Testis (tissue), 2 donors: ENCODE measurements around the gene GALE.

Experiments
- CTCF ChIP-seq, 3 experiments: fragments of 450-650 bp in 2 of 3; fragments of 200-600 bp in 1 of 3; sonication (generic) in 1 of 3; IDR thresholded peaks; one replicate each; pipeline ENCODE4 v1.5.1; 2016 to 2019; ENCODE audit warnings: antibody characterized with exemption in 3 of 3, mild to moderate bottlenecking in 2 of 3, moderate library complexity in 1 of 3
- POLR2A ChIP-seq: fragments of 450-650 bp; IDR thresholded peaks from one replicate; pipeline ENCODE4 v1.6.1; 2017; ENCODE audit warnings: antibody characterized with exemption, mild to moderate bottlenecking, moderate library complexity

GRCh38 chr1:23796466-23797271 lies 3.9 kb downstream of the GALE start:
- TF ChIP-seq CTCF (IDR thresholded peaks at IDR 0.05), result no peak
- TF ChIP-seq POLR2A, result no peak
